ENCODE data around the gene VSTM2B.
"Not testable (repeated sequence)": the region's sequence is repeated elsewhere in the genome, so short reads cannot be mapped to it uniquely, and the experiment has no call there.

The VSTM2B gene

GRCh38 chr19:29532097-29532496 lies 6.3 kb downstream of the VSTM2B start:
- DNase-seq = no peak

- DNase-seq = no peak
Measured at GRCh38 chr19:29532956-29533355, 7.2 kb downstream of the VSTM2B start.

- no peak for DNase-seq
Measured at GRCh38 chr19:29533578-29534544, 8.1 kb downstream of the VSTM2B start.

GRCh38 chr19:29535214-29535831 lies 9.5 kb downstream of the VSTM2B start:
- no peak for DNase-seq

GRCh38 chr19:29535984-29536508 lies 10.3 kb downstream of the VSTM2B start:
- no peak for DNase-seq

GRCh38 chr19:29537181-29537580 lies 11.4 kb downstream of the VSTM2B start:
- no peak for DNase-seq

- no peak for DNase-seq
Measured at GRCh38 chr19:29537601-29538000, 11.8 kb downstream of the VSTM2B start.

- DNase-seq = no peak
Measured at GRCh38 chr19:29538146-29538545, 12.4 kb downstream of the VSTM2B start.

- DNase-seq = no peak
Measured at GRCh38 chr19:29538651-29539050, 12.9 kb downstream of the VSTM2B start.

- DNase-seq = no peak
Measured at GRCh38 chr19:29539131-29539530, 13.3 kb downstream of the VSTM2B start.

- no peak for DNase-seq
Measured at GRCh38 chr19:29539670-29540069, 13.9 kb downstream of the VSTM2B start.

- no peak for DNase-seq
Measured at GRCh38 chr19:29540114-29540513, 14.3 kb downstream of the VSTM2B start.

GRCh38 chr19:29541473-29542253 lies 15.9 kb downstream of the VSTM2B start:
- DNase-seq = no peak

GRCh38 chr19:29542327-29542726 lies 16.5 kb downstream of the VSTM2B start:
- DNase-seq = no peak

GRCh38 chr19:29542776-29543175 lies 17.0 kb downstream of the VSTM2B start:
- DNase-seq = no peak

- DNase-seq = no peak
Measured at GRCh38 chr19:29543381-29543780, 17.6 kb downstream of the VSTM2B start.

GRCh38 chr19:29544656-29545360 lies 19.0 kb downstream of the VSTM2B start:
- DNase-seq = no peak

- not testable (repeated sequence) for DNase-seq
Measured at GRCh38 chr19:29545447-29545846, 19.7 kb downstream of the VSTM2B start.

GRCh38 chr19:29545866-29546582 lies 20.2 kb downstream of the VSTM2B start:
- no peak for DNase-seq

- DNase-seq = no peak
Measured at GRCh38 chr19:29546583-29547190, 20.9 kb downstream of the VSTM2B start.

GRCh38 chr19:29547361-29547960 lies 21.7 kb downstream of the VSTM2B start:
- DNase-seq = no peak

Measured in left hindlimb (tissue), 1 donor.